ENCODE results near the gene POMP.

- TF ChIP-seq, protein P1, sequence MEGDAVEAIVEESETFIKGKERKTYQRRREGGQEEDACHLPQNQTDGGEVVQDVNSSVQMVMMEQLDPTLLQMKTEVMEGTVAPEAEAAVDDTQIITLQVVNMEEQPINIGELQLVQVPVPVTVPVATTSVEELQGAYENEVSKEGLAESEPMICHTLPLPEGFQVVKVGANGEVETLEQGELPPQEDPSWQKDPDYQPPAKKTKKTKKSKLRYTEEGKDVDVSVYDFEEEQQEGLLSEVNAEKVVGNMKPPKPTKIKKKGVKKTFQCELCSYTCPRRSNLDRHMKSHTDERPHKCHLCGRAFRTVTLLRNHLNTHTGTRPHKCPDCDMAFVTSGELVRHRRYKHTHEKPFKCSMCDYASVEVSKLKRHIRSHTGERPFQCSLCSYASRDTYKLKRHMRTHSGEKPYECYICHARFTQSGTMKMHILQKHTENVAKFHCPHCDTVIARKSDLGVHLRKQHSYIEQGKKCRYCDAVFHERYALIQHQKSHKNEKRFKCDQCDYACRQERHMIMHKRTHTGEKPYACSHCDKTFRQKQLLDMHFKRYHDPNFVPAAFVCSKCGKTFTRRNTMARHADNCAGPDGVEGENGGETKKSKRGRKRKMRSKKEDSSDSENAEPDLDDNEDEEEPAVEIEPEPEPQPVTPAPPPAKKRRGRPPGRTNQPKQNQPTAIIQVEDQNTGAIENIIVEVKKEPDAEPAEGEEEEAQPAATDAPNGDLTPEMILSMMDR (IDR thresholded peaks at IDR 0.05), result no peak
- TF ChIP-seq POLR2AphosphoS5 (IDR thresholded peaks at IDR 0.05), result no peak
- no peak for TF ChIP-seq POLR2A (IDR thresholded peaks at IDR 0.05)
- TF ChIP-seq EP300 (IDR thresholded peaks at IDR 0.05; ENCODE audit: low read depth), result no peak
Measured at GRCh38 chr13:28725046-28725610, 66.2 kb downstream of the POMP start.
